NCI-H2107 treated with DMSO at 0.1 percent for 48 hours (cell line): ENCODE results near the gene RARA.
"Not testable (repeated sequence)": the region's sequence is repeated elsewhere in the genome, so short reads cannot be mapped to it uniquely, and the experiment has no call there.

Source experiments
- DNase-seq: peaks from one replicate; lab custom pipeline; 2025; ENCODE audit not compliant: unreplicated experiment; lab: John Stamatoyannopoulos, UW

The RARA gene

DNA sequence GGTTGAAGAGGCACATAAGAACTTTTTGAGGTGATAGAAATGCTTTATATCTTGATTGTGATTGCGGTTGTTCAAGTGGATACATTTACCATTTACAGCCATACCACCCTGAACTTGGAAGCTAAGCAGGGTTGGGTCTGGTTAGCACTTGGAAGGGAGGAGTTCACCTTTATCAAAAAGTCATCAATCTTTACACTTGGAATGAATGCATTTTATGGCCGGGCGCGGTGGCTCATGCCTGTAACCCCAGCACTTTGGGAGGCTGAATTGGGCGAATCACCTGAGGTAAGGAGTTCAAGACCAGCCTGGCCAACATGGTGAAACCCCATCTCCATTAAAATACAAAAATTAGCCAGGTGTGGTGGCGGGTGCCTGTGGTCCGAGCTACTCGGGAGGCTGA lies 65.0 kb downstream of the RARA start:
- no peak for DNase-seq

DNA sequence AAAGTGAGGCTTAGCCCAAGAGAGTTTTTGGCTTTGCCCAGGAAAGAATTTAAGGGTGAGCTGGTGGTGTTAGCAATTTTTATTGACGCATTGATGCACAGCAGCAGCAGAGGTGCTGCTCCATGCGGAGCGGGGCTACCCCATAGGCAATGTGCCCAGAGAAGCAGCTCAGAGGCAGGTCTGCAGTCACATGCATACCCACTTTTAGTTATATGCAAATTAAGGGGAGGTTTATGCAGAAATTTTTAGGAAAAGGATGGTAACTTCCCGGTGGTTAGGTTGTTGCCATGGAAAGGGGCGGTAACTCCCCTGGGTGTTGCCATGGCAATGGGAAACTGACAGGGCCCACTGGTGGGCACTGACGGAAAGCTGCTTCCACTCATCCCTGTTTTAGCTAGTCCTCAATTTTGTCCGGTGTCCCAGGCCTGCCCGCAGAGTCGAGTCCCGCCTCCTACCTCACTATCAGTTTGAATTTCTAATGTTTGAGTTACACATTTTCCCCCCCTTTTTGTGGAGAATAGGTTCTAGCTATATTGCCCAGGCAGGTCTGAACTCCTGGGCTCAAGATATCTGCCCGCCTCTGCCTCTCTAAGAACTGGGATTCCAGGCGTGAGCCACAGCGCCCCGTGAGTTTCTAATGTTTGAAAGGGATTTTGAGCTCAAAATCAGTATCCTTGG lies 66.0 kb downstream of the RARA start:
- no peak for DNase-seq

DNA sequence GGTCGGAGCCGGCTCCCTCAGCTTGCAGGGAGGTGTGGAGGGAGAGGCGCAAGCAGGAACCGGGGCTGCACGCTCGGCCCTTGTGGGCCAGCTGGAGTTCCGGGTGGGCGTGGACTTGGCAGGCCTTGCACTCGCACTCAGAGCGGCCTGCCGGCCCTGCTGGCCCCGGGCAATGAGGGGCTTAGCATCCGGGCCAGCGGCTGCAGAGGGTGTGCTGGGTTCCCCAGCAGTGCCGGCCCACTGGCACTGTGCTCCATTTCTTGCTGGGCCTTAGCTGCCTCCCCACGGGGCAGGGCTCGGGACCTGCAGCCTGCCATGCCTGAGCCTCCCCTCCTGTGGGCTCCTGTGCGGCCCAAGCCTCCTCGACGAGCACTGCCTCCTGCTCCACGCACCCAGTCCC lies 66.8 kb downstream of the RARA start:
- DNase-seq: not testable (repeated sequence)

- DNase-seq: not testable (repeated sequence)
These were observed 67.6 kb downstream of the RARA start for GRCh38 chr17:40376541-40376940.

DNA sequence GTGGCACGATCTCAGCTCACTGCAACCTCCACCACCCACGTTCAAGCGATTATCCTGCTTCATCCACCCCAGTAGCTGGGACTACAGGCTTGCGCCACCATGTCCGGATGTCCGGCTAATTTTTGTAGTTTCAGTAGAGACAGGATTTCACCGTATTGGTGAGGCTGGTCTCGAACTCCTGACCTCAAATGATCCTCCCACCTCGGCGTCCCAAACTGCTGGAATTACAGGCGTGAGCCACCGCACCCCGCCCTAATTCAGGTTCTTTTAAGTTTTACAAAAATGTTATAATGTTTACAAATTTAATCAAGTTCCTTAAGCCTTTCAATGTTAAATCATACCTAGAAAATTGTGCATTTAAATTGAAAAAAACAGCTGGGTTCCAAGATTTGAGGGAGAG lies 68.9 kb downstream of the RARA start:
- no peak for DNase-seq

- no peak for DNase-seq
These were observed 70.0 kb downstream of the RARA start for GRCh38 chr17:40378966-40379365.

GRCh38 chr17:40382251-40382650 lies 73.3 kb downstream of the RARA start:
- DNase-seq: no peak

DNA sequence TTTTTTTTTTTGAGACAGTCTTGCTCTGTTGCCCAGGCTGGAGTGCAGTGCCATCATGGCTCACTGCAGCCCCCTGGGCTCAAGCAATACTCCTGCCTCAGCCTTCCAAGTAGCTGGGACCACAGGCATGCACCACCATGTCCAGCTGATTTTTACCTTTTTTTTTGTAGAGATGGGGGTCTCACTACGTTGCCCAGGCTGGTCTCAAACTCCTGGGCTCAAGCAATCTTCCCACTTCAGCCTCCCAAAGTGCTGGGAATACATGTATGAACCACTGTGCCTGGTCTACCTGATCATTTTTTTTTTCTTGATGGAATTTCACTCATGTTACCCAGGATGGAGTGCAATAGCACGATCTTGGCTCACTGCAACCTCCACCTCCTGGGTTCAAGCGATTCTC lies 77.6 kb downstream of the RARA start:
- DNase-seq: not testable (repeated sequence)

DNA sequence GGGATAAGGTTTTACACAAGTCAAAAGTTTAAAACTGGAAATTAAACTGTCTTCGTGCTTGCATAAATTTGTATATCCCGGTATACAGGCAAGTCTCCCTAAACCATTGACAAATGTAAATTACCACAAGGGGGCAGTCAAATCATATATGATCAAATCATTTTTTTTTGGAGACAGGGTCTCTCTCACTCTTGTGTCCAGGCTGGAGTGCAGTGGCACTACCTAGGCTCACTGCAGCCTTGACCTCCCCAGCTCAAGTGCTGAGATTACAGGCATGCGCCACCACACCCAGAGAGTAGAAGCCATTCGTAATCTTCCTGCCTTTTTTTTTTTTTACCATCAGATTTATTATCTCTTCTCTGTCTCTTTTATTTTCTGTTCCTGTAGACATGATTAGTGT lies 90.2 kb downstream of the RARA start:
- no peak for DNase-seq

- no peak for DNase-seq
These were observed 93.7 kb downstream of the RARA start for GRCh38 chr17:40402668-40403067.

GRCh38 chr17:40404003-40404402 lies 95.0 kb downstream of the RARA start:
- DNase-seq: no peak
